A204.1 (cell line): ENCODE results near the gene TSPAN3.

ENCODE experiments used
- FAIRE-seq: peaks from 2 replicates; lab custom pipeline; 2012; peaks lifted over from hg19 to GRCh38; lab: Jason Lieb, UNC

The TSPAN3 gene

DNA sequence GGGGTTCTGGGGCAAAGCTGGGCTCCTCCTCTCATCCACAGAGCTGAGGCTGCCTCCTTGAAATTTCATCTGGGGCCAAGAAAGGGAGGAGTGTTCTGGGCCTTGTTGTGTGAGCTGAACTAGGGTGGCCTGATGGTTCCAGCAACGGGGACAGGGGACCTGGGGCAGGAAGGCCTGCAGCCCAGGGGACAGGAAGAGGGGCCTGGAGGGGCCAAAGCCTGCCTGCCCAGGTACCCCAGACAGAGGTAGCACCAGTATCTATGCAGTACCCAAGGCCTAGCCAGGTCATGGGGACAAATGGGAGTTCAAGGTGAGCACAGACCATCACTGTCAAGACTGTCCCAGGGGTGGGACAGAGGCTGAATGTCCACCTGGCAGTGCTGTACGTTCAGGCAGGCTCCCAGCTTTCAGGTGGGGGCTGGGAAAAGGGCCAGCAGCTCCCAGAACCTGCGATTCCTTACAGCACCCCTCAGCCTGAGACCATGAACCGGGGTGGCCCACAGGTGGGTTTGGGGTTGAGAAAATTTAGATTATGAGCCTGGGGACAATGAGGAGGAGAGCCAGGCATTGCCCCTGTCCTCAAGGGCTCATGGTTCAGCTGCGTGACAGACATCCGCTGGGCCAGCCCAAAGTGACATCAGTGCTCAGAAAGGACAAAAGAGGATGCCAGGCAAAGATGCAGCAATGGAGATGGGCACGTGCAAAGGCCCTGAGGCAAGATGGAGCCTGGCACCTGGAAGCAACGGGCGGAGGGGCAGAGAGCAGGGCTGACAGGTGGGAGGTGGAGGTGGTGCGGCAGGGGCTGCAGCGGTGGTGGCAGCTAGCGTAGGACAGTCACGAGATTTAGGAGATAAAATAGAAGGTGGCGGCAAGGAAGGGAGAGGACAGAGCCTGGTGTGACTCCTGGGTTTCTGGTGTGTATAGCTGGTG, 48.0 kb downstream of the TSPAN3 start:
- no peak for FAIRE-seq

DNA sequence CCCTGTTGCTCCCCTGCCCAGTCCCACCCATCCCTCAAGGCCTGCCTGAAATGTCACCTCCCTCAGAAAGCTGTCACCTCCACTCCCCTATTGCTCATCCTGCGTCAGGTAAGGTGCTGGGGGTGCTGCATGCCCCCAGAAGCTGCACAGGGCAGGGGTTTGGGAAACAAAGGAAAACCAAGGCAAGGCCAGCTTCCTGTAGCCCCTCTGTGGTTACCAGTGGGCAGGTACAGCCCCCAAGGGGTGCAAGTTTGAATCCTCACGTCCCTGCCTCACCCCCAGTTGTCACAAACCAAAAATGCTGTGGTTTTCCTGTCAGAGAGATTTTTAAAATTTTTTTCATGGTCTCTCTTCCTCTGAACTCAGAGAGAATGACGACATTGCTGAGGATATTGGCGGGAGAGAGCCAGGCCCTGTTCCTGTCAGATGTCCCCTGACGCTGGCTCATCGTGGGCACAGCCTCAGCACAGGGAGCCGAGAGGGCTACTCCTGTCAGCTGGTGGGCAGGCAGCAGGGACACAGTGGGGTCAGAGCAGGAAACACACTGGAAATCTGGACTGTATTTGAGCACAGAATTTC, 49.0 kb downstream of the TSPAN3 start:
- FAIRE-seq: no peak

DNA sequence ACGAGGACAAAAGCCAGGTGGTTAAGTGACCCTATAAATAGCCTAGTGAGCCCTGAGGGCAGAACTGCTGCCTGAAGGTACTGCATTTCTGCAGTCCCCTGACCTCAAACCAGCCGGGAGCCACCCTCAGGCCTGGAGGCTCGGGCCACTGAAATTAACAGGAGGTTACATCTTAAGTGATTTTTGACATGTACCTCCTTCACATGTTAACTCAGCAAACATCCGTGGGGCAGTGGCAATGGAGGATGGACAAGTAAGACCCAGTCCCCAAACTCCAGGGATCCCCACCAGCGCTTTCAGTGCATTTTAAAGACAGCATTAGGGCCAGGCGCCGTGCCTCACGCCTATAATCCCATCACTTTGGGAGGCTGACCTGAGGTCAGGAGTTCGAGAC, 49.8 kb downstream of the TSPAN3 start:
- FAIRE-seq: no peak

DNA sequence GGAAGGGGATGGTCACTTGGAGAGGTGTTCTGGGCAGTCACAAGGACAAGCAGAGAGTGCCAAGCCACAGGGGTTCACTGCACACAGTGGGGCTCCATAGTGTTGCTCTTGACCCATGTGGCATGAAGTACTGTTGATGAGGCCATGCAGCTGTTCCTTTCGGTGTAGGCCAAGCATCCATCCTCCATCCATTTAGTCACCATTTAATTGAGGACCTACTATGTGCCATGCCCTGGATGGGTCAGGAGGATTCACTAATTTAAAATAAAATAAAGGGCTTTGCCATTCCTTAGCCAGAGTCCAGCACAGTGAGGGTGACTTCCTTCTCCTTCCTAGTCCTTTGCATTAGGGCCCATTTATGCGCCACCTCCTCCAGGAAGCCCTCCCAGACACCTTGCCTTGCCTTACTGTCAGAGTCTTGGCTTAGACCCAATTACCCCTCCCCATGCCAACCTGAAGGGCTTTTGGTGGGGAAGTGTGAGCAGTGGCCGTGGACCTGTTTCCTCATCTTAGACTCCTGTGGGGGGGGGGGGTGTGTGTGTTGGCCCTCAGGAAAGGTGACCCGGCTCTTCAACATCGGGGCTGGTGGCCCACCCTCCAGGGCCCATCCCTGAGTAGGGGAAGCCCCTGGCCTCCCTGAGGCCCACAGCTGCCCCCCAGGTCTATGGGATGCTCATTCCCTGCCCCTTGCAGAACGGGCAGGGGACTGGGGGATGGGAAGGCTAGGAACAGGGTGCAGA, 50.4 kb downstream of the TSPAN3 start:
- no peak for FAIRE-seq

DNA sequence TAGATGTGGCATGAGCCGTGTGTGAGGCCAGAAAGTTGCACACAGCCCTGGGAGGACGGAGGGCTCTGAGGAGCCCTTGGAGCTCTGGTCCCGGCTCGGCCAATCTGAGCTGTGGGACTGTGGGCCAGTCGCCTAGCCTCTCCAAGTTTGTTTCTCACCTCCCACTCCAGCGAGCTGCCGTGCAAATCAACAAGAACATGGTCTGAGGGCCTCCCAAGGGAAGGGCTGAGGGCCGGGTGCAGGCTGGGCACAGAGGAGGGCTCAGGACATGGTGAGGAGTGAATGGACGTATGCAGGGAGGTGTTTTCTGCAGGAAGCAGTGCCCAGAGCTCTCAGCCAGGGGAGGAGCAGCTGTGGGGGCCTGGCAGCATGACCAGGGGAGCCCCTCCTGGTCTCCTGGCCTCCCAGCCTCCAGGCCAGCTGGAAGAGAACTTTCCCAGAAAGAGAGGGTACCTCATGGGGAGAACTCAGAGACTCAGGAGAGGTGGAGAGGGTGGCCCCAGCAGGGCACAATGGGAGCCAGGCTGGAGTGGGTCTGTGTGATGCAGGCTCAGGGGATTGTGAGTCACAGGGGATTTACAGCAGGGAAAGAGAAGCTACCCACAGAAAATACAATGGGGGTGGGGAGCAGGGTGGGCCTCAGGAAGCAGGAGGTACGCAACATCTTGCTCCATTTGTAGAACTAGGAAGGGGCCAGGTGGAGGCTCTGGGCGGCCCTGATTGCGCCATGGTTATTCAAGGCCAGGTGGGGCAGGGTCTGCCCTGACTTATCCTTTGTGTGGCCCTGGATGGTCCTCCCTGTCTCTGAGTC, 51.2 kb downstream of the TSPAN3 start:
- no peak for FAIRE-seq

DNA sequence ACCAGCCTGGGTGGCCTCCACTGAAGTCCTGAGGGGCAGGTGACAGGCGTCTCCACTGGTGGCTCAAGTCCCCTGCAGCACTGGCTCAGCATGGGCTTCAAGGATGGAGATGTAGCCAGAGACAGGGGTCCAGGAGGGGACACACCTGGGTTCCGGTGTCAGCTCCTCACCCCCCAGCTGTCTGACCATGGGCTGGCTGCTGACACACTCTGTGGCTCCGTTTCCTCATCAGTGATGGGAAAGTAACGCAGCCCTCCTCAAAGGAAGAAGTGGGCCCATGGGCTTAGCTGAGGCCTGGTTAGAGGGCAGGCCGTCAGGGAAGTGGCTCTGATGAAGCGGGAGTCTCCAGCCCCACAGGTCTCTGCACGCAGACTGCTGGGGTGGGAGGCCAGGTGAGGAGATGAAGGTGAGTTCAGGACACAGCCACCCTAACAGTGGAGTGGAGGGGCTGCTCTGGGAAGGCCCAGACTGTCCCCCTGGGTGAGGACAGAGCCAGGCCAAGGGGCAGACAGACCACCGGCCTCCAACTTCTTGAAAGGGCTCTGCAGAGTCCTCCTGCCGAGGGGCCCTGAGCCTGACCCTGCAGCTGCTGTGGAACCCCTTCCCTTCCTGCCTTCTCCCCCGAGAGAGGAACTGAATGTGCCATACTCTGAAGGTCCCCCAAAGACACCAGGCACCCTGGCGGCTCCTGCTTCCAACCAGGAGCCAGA, 52.0 kb downstream of the TSPAN3 start:
- FAIRE-seq: no peak

DNA sequence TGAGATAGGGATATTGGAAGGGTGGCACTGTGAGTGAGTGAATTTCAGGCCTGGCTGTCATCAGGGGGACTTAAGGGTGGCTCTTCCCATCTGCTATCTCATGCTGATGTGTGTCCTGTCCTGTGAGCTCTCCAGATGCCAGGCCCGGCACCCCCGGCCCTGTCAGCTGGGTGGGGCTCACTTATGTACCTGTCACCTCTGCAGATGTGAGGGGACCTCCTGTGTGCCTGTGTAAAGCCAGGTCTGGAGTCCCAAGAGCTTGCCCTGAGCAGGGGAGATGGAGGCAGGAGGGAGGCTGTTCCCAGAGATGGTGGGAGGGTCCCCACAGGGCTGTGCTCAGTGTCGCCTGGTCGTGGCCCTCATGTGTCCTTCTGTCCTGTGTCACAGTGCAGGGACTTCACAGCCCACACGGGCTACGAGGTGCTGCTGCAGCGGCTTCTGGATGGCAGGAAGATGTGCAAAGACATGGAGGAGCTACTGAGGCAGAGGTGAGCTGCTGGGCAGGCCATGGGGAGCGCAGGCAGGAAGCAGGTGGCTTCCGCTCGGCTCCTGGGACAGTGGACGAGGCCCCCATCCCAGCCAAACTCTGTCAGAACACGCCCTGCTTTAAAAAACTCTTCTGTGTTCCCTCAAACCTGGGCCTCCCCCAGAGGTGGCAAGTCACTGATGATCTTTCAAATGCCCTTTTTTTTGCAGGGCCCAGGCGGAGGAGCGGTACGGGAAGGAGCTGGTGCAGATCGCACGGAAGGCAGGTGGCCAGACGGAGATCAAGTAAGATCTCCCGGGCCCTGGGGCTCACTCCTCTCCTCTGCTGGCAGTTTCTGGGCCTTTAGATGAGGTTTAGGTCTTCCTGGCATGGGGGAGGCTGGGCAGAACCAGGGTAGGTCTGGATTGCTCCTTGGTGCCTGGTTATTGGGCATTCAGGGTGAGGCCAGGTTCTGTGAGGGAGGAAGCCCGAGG, 52.9 kb downstream of the TSPAN3 start:
- FAIRE-seq: no peak

DNA sequence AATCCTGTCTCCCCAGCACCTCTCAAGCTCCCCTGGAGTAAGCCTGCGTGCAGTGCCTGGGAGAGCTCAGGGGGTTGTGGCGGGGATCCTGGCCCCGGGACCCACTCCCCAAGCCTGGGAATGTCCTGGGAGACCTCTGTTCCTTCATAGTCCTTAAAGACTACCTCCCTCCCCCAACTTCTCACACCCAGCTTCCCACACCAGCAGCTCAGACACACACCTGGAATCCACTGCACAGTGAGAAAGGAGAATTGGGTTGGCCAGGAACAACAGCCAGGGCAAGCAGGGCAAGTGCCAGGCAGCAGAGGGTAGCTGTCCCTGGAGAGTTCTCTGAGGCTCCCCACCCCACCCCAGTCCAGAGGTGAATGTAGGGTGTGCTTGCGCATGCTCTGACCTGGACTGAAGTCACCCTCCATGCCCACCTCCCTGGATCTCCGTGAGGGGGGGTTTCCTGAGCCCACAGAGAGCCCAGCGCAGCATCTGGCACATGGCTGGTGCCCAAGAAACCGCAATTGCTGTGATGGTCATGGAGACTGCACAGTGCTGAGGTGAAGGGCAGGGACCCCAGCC, 53.7 kb downstream of the TSPAN3 start:
- FAIRE-seq: no peak

DNA sequence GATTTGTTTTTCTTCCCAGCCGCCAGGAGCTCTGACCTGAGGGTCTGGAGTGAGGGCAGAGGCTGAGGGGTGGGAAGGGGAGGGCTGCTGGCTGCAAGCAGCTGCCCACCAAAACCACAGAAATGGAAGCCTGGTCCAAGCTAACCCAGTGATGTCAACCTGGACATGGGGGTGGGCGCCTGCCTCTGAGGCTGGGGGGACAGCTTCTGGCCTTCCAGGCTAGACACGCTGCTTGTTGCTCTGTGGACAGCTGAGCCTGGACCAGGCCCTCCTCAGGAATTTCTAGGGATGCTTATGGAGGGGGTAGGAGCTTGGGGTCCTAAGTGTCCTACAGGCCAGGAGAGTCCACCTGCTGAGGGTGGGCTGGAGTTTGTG, 54.6 kb downstream of the TSPAN3 start:
- FAIRE-seq: no peak

DNA sequence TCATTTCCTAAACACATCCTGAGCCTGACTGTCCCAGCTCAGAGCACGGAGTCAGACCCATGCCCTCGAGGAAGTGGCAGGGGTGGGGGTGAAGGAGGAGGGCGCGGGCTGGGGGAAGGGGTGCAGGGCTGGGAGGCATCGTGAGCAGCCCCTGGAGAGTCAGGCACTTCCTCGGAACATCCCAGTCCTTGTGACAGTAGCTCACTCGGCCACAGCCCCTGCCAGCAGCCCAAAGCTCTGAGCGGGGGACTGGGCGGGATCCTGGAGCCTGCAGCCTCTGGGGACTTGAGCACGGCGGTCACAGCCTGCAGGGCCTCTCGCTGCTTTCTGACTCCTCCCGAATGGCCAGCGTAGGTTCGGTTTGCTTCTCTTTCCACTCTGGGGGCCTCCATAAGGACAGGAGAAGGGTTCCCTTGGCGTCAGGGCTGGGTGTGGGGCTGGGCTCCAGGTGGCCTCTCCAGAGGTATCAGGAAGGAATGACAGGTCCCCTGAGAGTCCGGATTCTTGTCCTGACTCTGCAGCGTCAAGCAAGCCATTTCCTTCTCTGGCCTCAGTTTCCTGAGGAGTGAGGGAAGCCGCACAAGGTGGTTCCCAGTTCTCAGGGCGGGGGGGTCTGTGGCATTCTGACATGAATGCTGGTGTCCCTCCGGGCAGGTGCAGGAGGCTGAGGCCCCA, 55.1 kb downstream of the TSPAN3 start:
- no peak for FAIRE-seq

DNA sequence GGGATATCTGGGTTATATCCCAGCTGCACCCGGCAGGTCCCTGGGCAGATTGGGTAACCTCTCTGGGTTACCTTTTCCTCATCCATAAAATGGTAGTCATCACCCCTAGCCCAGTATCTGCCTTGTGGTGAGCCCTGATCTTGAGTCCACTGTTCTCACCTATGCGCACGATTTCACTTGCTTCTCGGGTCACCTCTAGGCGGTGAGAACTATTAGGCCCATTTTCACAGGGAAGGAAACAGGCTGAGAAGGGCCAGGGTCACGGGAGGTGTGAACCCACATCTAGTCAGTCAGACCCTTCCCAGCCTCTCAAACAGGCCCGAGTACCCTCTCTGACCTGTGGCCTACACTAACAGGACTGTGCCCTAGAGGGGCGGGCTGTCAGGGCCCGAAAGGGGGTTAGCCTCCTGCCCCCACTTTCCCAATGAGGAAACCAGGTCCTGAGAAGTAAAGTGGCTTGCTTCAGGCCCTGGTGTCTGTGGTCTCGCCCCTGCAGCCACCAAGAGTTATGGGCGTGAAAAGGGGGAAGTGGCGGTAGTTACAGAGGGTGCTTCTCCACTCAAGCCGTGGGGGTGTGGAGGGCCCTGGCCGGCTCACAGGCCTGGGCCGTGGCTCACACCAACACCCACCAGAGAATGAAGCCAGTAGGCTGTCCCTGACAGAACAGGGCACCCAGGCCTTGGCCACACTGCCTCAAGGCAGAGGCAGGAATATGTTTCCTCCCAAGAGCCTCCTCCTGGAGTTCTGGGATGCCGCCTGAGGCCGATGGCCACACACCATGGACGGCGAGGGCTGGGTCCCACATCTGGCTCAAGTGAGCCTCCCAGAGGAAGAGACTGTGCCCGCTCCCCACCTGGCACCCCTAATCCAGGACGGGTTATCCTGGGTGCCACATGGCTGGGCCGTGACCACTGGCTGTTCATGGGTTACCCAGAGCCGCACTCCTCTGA, 56.5 kb downstream of the TSPAN3 start:
- no peak for FAIRE-seq

DNA sequence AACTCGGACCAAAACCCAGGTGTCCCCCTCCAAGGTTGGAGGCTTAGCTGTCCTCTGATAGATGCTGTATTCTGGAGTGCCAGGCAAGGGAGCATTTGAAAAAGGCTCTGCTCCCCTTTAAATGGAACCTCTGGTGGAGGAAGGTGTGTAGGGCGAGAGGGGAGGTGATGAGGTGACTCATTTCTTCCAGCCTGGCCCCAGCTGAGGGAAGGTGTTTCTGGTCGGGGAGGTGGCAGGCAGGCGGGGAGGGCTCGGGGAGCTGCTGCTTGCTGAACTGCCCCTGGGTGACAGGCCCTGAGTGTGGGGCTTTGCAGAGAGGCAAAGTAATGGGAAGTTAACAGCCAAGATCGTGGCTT, 57.2 kb downstream of the TSPAN3 start:
- FAIRE-seq: no peak

DNA sequence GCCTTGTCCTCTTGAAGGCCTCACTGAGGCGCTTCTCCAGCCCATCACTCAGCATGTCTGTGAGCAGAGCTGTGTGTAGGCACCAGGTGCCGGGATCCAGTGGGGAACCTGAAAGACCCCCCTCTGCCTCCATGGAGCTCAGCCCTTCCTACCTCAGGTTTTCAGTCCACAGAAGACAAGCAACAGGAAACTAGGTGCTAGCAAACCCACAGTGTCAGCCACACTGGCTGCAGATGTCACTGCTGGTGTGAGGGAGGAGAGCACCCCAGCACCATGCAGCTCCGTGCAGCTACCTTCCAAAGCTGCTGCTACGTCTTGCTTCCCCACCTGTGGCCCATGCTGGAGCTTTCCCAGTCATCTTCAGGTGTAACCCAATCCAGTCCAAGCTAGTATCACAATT, 58.0 kb downstream of the TSPAN3 start:
- FAIRE-seq: no peak

DNA sequence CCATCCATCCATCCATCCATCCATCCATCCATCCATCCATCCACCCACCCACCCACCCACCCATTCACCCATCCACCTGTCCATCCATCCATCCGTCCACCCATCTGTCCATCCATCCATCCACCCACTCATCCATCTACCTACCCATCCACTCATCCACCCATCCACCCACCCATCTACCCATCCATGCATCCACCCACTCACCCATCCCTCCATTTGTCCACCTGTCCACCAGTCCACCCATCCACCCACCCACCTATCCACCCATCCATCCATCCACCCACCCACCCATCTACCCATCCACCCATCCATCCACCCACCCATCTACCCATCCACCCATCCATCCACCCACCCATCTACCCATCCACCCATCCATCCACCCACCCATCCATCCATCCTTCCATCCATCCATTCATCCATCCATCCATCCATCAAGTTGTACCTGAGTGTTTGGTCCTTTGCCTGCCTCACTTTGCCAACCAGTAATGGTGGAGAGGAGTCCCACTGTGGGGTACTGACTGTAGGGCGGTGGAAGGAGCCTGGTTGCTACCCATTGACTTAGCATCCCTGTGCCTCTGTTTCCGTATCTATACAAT, 58.7 kb downstream of the TSPAN3 start:
- no peak for FAIRE-seq

DNA sequence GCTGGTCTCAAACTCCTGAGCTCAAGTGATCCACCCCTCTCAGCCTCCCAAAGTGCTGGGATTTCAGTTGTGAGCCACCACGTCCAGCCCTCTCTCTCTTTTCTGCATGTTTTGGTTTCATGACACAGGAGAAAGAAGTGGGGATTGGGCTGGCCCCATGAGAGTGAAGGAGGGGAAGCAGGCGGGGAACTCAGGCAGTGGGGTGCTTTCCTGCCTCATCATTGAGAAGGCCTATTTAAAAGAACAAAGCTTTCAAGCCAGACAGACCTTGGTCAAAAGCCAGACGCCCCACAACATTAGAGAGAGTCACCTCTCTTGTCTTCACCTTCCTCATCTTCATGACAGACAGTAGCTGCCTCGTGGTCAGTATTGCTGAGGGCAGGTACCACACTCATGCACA, 60.1 kb downstream of the TSPAN3 start:
- no peak for FAIRE-seq

DNA sequence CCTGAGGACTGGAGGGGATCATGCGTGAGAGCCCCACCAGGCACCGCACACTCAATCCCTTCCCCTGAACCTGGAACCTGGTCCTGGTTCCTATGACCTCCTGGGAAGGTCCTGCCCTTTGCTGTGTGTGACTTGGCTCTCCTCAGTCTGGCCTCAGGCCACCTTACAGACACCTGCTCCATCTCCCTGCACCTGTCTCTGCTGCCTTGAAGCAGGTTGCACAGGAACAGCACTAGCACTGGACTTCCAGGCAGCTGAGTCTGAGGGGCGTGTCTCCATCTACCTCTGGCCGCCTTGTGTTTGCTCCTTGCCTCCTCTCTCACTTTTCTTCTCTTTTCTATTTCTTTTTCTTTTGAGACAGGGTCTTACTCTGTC, 60.6 kb downstream of the TSPAN3 start:
- FAIRE-seq: no peak

DNA sequence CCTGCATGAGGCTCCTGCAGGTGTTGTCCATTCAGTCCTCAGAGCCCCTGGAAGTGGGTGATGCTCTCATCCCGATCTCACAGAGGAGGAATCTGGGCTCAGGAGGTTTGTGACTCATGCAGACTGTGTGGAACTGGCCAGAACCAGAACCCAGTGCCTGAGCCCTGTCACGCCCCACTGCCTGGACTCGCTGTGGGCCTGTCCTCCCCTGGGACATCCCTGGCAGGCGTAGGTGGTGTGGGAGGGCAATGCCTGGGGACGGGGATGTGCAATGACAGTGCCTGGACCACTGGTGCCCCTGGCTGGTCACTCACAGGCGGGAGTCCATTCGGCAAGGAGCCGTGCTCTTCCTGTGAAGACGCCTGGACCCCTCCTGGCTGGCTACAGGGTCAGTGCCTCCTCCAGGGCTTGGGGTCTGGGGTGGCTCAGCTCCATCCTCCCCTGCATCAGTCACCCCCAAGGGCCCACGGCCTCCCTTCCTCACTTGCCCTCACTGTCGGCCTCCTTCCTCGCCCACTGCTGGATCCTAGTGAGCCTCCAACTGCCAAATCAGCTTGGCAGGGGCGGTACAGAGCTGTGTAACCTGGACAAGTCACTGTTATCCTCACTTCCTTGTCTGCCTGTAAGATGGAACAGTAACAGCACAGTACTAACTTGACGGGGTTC, 61.1 kb downstream of the TSPAN3 start:
- no peak for FAIRE-seq

DNA sequence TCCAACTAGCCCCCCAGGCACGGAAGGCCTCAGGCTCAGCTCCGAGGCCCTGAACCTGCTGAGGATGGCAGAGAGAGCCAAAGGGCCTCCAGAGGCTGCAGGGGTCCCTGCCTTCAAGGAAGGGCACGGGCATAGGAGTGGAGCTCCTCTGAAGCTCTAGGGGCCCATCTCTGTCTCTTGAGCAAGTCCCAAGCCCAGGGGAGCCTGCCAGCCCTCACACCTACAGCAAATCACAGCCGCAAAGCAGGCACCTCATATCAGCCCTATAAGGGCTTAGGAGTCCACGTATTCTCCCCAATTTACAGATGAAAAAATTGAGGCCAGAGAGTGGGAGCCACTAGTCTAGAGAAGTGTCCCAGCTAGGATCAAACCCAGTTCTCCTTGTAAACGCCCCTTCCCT, 61.7 kb downstream of the TSPAN3 start:
- FAIRE-seq: no peak
